GM21576 (cell line): ENCODE measurements around the gene C19orf67.

Source experiments
- ATAC-seq: cut with Tn5 transposase; IDR thresholded peaks from one replicate; pipeline ENCODE4 v1.9.1; 2021; ENCODE audit warnings: mild to moderate bottlenecking, moderate library complexity; ENCODE audit not compliant: unreplicated experiment

The C19orf67 gene

GRCh38 chr19:14031719-14032480, 53.7 kb downstream of the C19orf67 start, which contains the start of gene IL27RA:
IL27RA (plus strand) TSS chr19:14031762; CDS start chr19:14031873, 111 bp downstream.
- ATAC-seq, result peak; percentile 49
